CD4-positive, alpha-beta T cell treated with Interleukin-10 for 1 hour (primary cell): ENCODE data around the gene DUOXA1.
"Not testable (repeated sequence)": the region's sequence is repeated elsewhere in the genome, so short reads cannot be mapped to it uniquely, and the experiment has no call there.

Experiments
- DNase-seq: peaks from one replicate; pipeline ENCODE4 v3.0.0-alpha.2; 2020

Gene DUOXA1

GRCh38 chr15:45087513-45087912 lies 42.2 kb downstream of the DUOXA1 start:
- DNase-seq, result no peak

GRCh38 chr15:45084163-45084562 lies 45.5 kb downstream of the DUOXA1 start:
- DNase-seq, result no peak

- no peak for DNase-seq
Measured at GRCh38 chr15:45083223-45083622, 46.5 kb downstream of the DUOXA1 start.

GRCh38 chr15:45082412-45082811 lies 47.3 kb downstream of the DUOXA1 start:
- not testable (repeated sequence) for DNase-seq

- DNase-seq, result not testable (repeated sequence)
Measured at GRCh38 chr15:45080593-45080992, 49.1 kb downstream of the DUOXA1 start.

- not testable (repeated sequence) for DNase-seq
Measured at GRCh38 chr15:45079628-45080246, 49.9 kb downstream of the DUOXA1 start.

- not testable (repeated sequence) for DNase-seq
Measured at GRCh38 chr15:45079201-45079600, 50.5 kb downstream of the DUOXA1 start.

- not testable (repeated sequence) for DNase-seq
Measured at GRCh38 chr15:45077391-45077790, 52.3 kb downstream of the DUOXA1 start.

- DNase-seq, result not testable (repeated sequence)
Measured at GRCh38 chr15:45075440-45076320, 54.0 kb downstream of the DUOXA1 start.

GRCh38 chr15:45073602-45074001 lies 56.1 kb downstream of the DUOXA1 start:
- DNase-seq, result not testable (repeated sequence)

GRCh38 chr15:45069942-45070360 lies 59.7 kb downstream of the DUOXA1 start:
- DNase-seq, result not testable (repeated sequence)
